Measurements from ENCODE around the gene OPA3.
A peak's percentile ranks its signal among the peaks of the same experiment; 100 is the strongest.

The OPA3 gene

DNA sequence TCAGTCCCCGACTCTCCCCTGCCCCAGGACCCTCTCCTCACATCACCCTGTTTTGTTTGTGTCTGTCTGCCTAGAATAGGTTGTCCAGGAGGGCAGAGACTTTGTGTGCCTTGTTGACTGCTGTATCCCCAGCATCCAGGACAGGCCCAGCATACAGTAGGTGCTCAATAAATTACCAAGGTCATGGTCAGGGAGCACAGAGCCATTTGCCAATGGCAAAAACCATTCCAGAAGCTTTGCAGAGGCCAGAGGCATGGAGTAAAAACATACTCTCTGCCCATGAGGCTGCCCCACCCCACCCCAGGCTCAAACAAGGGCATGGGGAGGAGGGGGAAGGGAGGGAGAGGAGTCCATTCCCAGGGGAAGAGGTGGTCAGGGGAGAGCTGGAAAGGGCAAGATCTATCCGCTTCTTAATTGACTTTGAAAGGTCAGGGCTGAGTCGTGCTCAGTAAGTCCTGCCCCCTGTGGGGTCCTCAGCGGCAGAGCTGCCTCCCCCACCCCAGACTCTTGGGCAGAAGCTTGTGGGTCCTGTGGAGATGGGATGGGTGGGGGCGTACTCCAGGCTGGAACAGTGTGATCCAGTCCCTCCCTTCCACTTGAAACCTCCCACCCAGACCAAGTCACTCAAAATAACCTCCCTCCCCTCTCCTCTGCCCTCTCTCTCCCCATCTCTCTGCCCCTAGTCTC, 13.0 kb upstream of the OPA3 start:
- no peak for DNase-seq

DNA sequence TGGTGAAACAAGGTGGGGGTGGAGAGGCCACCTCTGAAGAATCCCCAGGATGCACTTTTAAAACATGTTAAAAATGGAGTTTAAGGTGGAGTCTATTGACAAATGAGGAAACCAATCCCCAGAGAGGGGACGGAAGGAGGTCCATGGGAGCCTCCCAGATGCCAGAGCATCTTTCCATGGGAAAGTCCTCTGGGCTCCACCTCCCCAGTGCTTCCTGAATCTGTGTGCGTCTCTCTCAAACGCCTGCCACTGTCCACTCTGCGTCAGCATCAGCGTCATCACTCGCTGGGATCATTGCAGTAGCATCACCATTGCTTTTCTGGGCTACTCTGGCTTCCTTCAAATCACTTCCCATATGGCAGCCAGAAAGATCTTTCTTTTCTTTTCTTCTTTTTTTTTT, 11.2 kb upstream of the OPA3 start:
- DNase-seq = no peak

DNA sequence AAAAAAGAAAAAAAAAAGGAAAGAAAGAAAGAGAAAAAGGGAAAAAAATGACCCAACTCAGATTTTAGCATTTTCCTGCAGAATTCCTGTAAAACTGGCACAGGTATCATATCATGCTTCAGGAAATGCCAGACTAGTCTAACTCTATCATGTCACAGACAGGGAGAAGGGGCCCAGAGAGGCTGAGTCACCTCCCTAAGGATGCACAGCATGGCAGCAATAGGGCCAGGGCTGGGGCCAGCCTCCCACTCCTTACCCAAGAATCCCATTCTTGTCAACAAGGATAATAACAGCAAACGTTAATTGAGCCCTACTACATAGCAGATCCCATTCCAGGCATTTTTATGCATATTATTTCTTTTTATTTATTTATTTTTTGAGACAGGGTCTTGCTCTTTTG, 8.9 kb upstream of the OPA3 start:
- DNase-seq = no peak

DNA sequence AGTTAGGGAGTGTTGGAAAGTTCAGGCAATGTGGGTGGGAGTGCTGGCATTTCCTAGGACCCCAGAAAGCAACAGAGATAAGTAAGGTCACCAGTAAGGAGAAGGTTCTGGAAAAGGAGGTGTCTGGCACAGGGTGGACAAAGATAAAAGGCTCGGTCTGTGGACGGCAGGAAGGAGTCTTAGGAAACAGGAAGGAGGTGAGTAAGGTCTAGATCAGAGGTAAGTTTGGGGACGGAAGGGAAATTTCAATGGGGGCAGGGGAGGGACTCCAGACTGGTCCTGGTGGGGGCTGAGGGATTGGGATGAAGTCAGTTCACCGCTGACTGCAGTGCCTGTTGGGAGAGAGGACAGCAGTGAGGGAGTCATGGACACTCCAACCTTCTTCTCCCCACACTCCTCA, 7.8 kb upstream of the OPA3 start:
- no peak for DNase-seq

DNA sequence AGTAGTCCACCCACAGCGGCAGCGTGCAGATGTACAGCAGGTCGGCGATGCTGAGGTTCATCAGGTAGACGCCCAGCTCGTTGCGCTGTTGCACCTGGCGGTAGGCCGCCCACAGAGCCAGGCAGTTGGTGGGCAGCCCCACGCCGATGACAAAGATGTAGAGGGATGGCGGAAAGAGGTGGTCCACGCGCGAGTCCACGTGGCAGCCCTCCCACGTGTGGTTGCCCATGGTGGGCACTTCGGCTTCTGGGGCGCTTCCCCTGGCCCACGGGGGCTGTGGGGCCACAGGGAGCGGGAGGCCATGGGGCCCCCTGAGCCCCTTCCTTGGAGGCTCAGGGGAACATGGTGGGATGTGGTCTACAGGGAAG, 7.0 kb upstream of the OPA3 start:
- no peak for DNase-seq

DNA sequence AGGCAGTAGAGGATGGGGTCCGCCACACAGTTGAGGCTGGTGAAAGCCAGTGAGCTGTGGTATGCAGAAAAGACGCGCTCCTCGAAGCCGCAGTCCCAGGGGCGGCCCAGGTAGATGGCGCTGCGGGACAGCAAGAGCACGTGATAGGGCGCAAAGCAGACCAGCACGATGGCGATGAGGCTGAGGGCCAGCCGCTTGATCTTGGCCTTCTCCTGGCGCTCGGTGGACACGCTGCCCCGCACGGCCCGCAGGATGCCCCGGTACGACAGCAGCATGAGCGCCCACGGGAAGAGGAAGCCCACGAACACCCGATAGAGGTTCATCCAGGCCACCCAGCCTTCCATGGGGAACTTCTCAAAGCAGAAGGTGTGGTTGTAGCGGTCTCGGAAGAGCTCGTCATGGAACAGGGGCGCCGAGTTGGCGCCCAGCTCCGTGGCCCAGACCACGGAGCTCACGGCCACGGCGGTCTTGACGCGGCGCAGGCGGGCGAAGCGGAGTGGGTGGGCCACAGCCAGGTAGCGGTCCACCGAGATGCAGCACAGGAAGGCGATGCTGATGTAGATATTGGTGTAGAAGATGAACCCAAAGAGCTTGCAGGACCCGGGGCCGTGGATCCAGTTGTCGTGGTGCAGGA, 6.5 kb upstream of the OPA3 start:
- peak; percentile 60 for DNase-seq

DNA sequence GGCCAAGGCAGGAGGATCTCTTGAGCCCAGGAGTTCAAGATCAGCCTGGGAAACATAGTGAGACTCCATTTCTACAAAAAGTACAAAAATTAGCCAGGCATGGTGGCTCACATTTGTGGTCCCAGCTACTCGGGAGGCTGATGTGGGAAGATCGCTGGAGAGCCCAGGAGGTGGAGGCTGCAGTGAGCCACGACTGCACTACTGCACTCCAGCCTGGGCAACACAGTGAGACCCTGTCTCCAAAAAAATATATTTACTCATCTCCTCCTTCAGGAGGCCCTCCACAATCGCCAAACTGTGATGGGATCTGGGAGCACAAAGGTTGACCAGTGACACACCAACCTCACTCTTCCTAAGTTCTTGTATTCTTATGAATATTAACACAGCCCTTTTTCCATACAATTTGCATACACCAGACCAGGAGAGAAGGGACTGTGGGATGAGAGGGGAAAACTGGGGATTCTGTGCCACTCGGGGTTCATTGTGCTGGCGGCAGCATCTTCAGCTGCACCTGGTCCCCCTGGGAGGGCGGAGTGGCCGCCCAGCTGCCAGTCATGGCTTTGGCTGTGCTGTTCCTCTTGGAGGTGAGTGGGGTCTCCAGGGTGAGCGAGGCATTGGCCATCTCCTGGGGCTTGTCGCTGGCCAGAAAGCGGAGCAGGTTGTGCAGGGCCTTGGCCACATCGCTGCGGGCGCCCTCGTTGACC, 5.8 kb upstream of the OPA3 start:
- peak; percentile 15 for DNase-seq

DNA sequence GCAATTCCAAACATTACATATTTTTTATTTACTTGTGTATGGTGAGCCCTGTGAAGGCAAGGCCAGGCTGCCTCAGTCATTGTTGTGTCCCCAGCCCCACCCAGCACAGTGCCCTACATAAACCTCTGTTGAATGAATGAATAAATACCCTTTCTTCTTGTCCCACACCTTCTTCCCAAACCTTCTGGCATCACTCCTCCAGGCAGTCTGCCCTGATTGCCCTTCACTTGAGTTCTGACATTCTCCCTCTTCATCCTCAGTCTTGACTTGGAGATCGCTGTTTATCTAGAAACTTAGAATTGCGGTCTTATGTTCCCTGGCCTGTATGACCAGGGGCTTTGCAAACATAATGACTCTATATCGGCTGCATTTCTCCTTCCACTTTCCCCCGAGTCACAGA, 5.2 kb upstream of the OPA3 start:
- DNase-seq = no peak

DNA sequence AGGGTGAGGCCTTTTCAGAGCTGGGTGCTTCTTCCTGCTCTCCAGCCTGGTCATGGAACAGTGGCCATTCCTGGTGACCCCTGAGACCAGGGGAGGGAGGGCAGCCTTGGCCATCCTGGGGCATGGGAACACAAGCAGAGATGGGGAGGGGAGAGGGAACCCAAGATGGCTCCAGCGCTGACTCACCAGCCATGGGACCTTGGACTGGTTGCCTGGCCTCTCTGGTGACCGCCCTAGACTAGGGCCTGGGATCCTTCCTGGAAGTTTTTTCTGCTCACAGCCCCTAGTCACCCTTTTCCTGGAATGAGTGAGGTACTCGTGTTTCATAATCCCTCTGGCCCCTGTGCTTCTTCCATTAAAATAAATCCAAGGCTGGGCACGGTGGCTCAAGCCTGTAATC, 3.3 kb upstream of the OPA3 start:
- DNase-seq = no peak

DNA sequence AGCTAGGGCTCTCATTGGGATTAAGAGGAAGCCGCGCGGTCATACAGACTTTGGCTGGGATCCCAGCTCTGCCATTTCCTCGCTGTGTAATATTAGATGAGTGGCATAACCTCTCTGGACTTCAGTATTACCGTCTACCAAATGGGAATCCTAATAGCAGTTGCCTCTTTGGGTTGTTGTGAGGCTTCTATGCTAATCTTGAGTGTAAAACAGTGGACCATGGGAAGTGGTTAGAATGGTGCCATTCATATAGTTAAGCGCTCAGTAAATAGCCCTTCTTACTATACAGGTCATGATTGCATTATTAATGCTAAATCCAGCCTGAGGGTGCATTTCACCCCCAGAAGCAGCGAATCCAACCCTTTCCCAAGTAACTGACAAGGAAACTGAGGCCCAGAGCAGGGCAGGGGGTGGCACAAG, 566 bp upstream of the OPA3 start:
- DNase-seq = no peak

DNA sequence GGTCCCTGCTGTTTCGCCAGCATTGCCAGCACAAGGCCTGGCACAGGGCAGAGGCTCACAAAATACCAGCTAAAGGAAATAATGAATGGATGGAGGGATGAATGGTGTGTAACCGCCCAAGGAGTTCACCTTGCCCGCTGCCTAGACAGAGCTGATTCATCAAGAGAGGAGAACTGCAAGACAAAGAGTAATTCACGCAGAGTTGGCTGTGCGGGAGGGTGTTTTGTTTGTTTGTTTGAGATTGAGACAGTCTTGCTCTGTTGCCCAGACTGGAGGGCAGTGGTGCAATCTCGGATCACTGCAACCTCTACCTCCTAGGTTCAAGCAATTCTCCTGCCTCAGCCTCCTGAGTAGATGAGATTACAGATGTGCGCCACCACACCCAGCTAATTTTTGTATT, 3.0 kb downstream of the OPA3 start:
- DNase-seq = no peak

DNA sequence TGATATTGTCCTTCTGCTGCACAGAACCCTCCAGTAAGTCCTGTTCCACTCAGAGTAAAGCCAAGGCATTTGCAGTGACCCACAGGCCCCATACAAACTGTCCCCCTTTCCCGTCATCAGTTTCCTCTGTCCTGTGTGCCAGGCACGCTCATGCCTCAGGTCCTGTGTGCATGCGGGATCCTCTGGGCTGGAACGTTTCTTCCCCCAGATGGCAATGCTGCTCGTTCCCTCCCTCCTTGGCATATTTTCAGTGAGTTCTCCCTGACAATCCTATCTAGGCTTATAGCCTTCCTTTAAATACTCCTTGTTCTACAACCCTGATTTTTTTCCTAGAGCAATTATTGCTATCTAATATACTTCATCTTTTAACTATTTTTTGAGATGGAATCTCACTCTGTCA, 5.7 kb downstream of the OPA3 start:
- no peak for DNase-seq

DNA sequence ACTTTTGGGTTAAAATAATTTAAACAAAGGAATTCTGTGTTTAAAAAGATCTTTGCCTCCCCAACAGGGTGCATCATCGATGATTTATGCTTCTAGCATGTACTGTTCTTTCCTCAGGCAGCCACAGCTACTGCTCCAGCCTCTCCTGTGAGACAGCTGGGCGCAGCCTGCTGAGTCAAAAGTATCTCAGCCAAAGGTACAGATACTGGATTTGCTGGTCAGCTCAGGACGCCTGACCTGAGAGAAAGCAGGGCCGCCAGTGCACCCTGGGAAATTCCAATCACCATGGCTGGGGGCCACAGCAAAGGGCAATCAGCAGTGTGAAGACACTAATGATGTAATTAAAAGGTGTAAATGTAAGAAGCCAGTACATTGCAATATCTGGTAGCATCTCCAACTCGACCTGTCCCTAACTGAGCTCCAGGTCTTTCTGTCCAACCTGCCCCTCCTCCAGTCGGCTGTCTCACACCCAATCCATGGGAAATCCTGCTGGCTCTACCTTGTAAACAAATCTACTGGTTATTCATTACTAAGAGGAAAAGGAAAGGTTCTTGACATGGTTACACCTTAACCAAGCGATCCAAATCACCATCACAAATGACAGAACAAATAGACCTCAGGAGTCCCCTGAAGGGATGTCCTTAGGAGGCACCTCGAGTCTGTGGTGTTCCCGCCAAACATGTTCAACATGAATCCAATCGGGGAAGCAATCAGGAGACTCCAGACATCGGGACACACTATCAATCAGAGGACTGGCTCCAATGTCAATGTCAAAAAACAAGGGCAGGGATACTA, 7.3 kb downstream of the OPA3 start:
- DNase-seq = no peak

DNA sequence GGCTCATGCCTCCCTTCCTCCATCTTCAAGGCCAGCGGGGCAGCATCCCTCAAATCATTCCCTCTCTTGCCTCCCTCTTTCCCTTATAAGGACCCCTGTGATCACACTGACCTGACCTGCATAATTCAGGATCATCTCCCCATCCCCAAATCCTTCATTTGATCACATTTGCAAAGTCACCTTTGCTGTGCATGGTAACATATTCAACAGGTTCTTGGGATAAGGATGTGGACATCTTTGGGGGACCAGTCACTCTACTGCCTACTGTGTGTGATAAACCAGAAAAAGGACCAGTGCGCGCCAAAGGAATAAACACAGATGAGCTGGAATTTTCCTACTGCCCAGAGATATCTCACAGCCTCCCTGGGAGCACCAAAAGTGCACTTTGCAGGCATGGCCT, 7.9 kb downstream of the OPA3 start:
- DNase-seq = no peak

DNA sequence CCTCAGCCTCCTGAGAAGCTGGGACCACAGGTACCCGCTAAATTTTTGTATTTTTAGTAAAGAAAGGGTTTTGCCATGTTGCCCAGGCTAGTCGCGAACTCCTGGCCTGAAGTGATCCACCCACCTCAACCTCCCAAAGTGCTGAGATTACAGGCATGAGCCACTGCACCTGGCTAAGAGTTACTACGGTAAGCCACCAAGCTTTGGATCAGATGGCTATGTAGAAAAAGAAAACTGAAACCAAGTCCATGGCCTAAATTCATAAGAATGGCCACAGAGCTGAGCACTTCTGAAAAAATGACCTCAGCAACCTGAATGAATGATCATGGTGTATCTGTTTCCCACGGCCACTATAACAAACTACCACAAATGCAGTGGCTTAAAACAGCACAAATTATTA, 9.4 kb downstream of the OPA3 start:
- no peak for DNase-seq

DNA sequence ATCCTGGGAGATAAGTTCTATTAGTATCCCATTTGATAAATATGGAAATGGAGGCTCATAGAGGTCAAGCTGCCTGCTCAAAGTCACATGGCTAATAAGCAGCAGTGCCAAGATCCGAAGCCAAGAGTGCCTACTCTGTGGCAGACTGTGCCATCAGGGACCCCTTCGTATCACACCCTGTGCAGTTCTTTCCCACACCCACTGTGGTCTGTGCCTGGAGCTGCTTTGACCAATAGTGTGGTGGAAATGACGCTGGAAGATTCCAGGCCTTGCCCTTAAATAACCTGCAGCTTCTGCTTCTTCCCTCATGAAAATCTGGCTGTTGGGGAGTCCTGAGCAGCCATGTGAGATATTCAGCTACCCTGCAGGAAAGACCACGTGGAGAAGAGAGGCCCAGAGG, 10.1 kb downstream of the OPA3 start:
- no peak for DNase-seq

DNA sequence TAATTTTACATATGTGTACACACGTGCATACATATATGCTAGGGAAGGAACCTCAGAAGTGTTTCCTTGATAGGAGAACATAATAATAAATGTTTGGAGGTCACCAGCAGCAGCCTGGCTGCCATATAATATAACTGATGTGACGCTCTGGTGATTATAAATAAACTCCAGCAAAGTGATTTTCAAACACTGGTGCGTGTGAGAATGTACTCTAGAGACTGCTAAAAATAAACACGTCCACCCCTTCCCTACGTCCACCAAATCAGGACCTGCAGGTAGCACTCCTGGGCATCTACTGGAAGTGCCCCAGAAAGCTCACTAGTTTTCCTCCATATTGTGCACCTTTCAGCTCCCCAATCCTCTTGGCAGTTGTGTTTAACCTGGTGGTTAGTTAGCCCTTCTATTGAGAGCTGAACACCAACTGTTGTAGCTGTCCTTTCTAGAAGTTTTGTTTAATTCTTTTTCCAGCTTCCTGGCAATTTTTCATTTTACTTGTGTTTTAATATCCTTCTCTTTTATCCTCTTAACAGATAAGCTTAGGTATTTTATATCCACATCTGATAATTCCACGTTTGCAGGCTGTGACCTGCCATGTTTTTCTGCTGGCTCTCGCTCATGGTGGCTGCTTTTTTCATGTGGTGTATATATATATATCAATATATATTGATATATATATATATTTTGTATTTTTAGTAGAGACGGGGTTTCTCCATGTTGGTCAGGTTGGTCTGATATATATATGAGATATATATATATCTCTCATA, 13.0 kb downstream of the OPA3 start:
- no peak for DNase-seq

DNA sequence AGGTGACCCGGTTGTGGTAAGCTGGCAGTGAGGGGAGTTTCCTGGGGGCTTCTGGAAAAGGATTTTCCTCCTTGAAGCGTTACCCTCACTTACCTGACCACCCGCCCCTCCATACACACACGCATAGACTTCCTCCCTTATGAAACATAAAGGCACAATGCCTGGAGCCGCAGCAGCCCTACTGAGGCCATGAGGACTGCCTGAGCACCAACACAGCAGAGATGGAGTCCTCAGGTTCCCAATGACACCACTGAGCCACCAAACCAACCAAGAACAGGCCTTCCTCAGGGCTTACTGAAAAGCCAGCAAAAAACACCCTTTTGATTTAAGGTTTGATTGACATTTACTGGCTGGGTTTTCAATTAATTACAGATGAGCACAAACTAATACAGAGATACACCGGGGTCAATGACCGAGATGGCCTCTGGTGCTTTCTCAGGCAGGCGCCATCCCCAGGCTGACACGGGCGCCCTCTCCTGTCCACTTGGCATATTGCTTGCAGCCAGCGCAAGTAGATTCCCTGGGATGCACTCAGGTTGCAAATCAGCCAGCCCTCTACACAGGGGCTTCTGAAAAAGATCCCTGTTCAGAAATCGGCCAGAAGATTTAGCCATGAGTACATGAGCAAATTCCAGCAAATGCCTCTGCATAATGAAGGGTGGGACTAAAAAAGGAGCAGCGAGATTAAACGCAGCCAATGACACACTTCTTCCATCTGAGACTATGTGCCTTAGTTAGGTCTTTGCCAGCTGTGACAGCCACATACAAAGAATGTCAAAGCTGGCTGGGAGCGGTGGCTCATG, 14.8 kb downstream of the OPA3 start:
- no peak for DNase-seq

DNA sequence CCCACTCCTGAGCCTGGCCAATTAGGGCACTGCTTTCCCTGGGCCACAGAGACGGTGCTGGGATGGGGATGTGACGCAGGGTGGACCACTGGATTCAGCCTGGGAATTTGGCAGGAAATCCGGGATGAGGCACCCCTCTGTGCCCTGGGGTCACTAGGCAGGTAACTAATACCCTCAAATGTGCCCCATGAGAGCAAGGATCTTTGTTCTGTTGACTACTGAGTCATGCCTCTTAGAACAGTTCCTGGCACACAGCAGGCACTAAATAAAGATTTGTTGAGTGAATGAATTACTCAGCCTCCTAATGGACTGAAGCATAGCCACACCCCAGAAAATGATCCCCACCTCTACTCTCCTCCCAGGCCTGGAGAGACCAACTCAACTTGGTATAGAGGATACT, 15.9 kb downstream of the OPA3 start:
- DNase-seq = no peak

DNA sequence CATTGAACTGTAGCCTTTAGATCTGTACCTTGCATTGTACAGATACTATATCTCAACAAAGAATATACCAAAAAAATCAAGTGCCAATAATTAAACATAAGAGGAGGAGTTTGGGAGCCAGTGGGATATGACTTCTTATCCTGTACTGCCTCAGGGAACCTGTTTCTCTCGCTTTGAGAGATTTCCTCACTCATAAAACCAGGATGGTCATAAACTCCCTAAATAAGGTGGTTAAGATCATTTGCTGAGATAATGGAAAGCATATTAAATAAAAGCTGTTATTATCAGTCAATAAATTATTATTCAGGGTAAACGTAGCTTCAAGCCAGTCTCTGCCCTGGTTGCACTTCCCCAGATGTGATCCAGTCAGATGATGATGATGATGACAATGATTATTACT, 17.0 kb downstream of the OPA3 start:
- DNase-seq = no peak

DNA sequence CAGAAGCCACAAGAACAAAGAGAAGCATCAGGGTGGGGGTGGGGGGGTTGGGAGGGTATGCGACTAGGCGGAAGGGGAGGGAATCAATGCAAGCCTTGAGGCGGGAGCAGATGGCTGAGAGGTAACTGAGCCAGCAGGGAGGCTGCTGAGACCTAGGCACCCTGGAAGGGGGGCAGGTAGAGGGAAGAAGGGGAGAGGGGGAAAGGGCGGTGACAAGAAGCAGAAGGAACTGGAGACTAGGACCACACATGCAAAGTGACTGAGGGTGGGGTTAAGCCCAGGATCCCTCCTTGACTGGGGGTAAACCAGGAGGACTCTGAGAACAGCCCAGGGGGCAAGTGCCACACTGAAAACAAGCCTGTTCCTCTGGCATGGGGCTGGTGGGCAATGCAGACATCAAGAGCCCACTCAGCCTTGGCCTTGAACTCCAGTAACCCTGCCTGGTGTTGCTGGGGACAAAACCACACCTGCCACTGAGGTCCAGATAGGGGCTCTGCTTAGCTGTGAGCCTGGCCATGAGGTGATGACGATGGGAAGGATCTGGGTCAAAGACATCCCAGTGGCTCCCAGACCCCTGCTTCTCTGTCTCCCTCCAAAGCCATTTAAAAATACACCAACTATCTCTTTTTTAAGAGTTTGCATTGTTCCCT, 20.3 kb downstream of the OPA3 start:
- DNase-seq = no peak

DNA sequence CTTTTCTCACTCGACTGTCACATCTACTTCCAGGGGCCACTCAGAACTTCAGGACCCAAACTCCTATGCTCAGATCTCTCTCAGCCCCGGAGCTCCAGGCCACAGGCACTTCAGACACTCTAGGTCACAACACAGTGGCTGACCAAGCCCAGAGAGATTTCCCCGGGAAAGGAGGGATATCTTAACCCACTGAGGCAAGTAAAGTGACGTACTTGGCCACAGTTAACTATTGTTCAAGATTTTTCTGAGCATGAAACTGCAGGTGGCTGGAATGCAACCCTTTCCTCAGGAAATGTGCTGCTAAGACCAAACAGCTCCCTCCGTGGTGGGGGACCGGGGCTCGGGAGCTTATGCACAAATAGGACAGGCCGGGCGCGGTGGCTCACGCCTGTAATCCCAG, 23.9 kb downstream of the OPA3 start:
- DNase-seq = no peak
